ENCODE data around the gene ADAMTS15. TPM values are rescaled to one million over a fixed set of nuclear protein-coding genes. Genes with fewer than 3 reads are reported as not detected.

Gene ADAMTS15
- total RNA-seq, 3 donors from 2014 or later, result 17.9 to 22.6 (median 21.9) TPM

DNA sequence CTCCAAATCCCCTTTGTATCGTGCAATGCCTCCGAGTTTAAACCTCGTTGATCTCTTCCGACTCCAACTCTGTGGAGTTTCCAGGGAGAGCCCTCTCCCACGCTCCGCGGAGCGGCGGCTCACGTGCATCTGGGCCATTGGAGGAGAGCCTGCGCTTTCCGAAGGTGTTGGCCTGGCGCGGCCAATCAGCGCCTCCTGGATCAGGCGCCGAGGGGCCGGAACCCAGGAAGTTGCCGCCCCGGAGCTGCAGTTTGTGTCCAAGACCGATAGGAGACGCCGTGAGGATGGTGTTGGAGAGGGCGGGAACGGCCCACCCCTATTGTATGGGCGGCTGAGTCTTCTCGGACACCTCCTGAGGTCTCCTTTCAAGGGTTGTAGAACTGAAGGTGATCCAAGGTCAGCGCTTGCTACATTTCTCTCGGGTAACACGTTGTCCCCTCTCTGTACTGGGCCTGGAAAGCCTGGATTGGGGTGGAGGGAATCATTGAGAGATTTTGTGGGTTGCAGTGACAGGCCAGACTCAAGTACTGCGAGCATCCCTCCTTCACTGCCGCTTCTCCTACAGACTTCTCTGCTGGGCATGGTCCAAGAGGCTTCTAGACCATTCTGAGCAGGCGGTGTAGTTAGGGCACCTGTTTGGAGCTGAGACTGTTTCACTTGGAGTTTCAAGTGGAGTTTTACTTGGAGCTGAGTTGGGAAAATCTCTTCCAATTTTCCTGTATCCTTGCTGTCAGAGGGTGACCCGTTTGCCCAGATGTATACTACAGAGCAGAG, 1.7 kb downstream of the ADAMTS15 start:
- intact Hi-C loops (cut with DNase I; ENCODE audit: low total_unique reads), result loop anchor here (5.0 kb wide), 1 partner anchor 1708 kb away; no protein-coding TSS in a partner anchor
- no peaks in the 10 kb centered on the region for H3K27me3 ChIP-seq
- peak; percentile 71 to 86 for DNase-seq (ENCODE audit: low spot score in 2 of 2)
- H3K4me1 ChIP-seq, result no peaks in the 10 kb centered on the region
- peak overlapping the region; percentile 77 to 80 for H3K27ac ChIP-seq
- TF ChIP-seq POLR2A (IDR thresholded peaks at IDR 0.05) (no peak), POLR2AphosphoS5 (IDR thresholded peaks at IDR 0.05) (peak; percentile 39 to 64 (median 59))
- TF ChIP-seq, protein P1, sequence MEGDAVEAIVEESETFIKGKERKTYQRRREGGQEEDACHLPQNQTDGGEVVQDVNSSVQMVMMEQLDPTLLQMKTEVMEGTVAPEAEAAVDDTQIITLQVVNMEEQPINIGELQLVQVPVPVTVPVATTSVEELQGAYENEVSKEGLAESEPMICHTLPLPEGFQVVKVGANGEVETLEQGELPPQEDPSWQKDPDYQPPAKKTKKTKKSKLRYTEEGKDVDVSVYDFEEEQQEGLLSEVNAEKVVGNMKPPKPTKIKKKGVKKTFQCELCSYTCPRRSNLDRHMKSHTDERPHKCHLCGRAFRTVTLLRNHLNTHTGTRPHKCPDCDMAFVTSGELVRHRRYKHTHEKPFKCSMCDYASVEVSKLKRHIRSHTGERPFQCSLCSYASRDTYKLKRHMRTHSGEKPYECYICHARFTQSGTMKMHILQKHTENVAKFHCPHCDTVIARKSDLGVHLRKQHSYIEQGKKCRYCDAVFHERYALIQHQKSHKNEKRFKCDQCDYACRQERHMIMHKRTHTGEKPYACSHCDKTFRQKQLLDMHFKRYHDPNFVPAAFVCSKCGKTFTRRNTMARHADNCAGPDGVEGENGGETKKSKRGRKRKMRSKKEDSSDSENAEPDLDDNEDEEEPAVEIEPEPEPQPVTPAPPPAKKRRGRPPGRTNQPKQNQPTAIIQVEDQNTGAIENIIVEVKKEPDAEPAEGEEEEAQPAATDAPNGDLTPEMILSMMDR (IDR thresholded peaks at IDR 0.05), result peak; percentile 72 to 83 (median 75)
- no peaks in the 10 kb centered on the region for H3K9me3 ChIP-seq
- no peaks in the 10 kb centered on the region for H3K36me3 ChIP-seq
- H3K4me3 ChIP-seq, result peak overlapping the region; percentile 61 to 95 (median 69)

GRCh38 chr11:130451231-130452019, 3.0 kb downstream of the ADAMTS15 start:
- peaks cover 0 to 7% of the 10 kb centered on the region in 2 donors for H3K4me1 ChIP-seq

GRCh38 chr11:130452176-130452575, 3.7 kb downstream of the ADAMTS15 start:
- DNase-seq (ENCODE audit: low spot score in 2 of 2), result no peak
- TF ChIP-seq POLR2AphosphoS5 (IDR thresholded peaks at IDR 0.05) (no peak), POLR2A (IDR thresholded peaks at IDR 0.05) (no peak)
- H3K4me3 ChIP-seq, result peak overlapping the region; percentile 61 to 95 (median 69)
- H3K9me3 ChIP-seq, result no peaks in the 10 kb centered on the region
- peak overlapping the region in 1 of 2 donors; percentile 80 for H3K27ac ChIP-seq
- intact Hi-C loops (cut with DNase I; ENCODE audit: low total_unique reads), result loop anchor here (5.0 kb wide), 1 partner anchor 1710 kb away; no protein-coding TSS in a partner anchor
- peaks cover 0 to 7% of the 10 kb centered on the region in 2 donors for H3K4me1 ChIP-seq
- H3K36me3 ChIP-seq, result no peaks in the 10 kb centered on the region
- no peaks in the 10 kb centered on the region for H3K27me3 ChIP-seq

More at GRCh38 chr11:130451231-130452019, 3.0 kb downstream of the ADAMTS15 start:
- Histone ChIP-seq H3K36me3 (no peaks in the 10 kb centered on the region), H3K4me3 (peak overlapping the region; percentile 61 to 95 (median 69)), H3K27ac (peak overlapping the region; percentile 77 to 80), H3K9me3 (no peaks in the 10 kb centered on the region), H3K27me3 (no peaks in the 10 kb centered on the region)
- TF ChIP-seq, protein P1 (IDR thresholded peaks at IDR 0.05), result no peak
- peak in 1 of 3 donors; percentile 18 for TF ChIP-seq POLR2AphosphoS5 (IDR thresholded peaks at IDR 0.05)
- intact Hi-C loops (cut with DNase I; ENCODE audit: low total_unique reads), result loop anchor here (5.0 kb wide), 1 partner anchor 1709 kb away; no protein-coding TSS in a partner anchor
- no peak for DNase-seq (ENCODE audit: low spot score in 2 of 2)

GRCh38 chr11:130452940-130453339, 4.5 kb downstream of the ADAMTS15 start:
- peaks cover 5 to 7% of the 10 kb centered on the region in 2 donors for H3K4me1 ChIP-seq
- intact Hi-C loops (cut with DNase I; ENCODE audit: low total_unique reads), result loop anchor here (5.0 kb wide), 1 partner anchor 1711 kb away; no protein-coding TSS in a partner anchor
- TF ChIP-seq POLR2AphosphoS5 (IDR thresholded peaks at IDR 0.05) (no peak), POLR2A (IDR thresholded peaks at IDR 0.05) (no peak)
- TF ChIP-seq, protein P1 (IDR thresholded peaks at IDR 0.05), result no peak

DNA sequence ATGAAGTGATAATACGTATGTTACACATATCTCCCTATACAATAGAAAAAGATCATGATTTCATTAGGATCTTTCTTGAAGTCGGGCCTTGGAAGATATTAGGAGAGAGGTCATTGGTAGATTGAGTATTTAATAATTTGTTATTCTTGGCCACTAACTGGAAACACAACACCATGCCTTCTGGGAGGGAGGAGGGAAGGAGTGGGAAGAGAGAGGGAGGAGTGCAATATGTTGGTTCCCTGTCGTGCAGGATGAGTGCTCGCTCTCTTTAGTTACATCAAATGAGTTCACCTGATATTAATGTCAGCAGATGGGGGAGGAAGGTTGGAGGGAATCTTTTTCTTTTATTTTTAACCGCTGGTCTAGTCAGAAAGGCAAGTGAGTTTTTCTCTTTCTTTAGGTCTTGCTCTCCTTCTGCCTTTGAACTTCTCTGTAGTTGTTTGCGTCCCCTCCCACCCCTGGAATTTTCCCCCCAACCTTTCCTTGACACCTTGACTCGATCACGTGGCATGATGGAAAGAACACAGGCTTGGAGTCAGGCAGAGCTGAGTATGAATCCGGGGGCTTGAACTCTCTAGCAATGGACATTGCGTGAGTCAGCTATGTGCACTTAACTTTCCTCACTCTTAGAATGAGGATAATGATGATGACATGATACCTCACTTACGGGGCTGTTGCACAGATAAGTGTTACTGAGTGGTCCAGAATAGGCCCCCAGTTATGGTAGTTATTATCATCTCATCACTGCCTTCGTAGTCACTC, 6.2 kb downstream of the ADAMTS15 start:
- no peak for TF ChIP-seq POLR2AphosphoS5 (IDR thresholded peaks at IDR 0.05)
- Histone ChIP-seq H3K27me3 (no peaks in the 10 kb centered on the region), H3K4me3 (peak overlapping the region in 1 of 3 donors; percentile 6), H3K4me1 (peaks cover 5 to 7% of the 10 kb centered on the region in 2 donors), H3K36me3 (no peaks in the 10 kb centered on the region), H3K9me3 (no peaks in the 10 kb centered on the region), H3K27ac (peak overlapping the region in 1 of 2 donors; percentile 66)
- DNase-seq (ENCODE audit: low spot score in 2 of 2), result no peak
- intact Hi-C loops (cut with DNase I; ENCODE audit: low total_unique reads), result loop anchor here (5.0 kb wide), 1 partner anchor 1712 kb away; no protein-coding TSS in a partner anchor

More at GRCh38 chr11:130452940-130453339, 4.5 kb downstream of the ADAMTS15 start:
- H3K36me3 ChIP-seq, result no peaks in the 10 kb centered on the region
- no peak for DNase-seq (ENCODE audit: low spot score in 2 of 2)
- H3K27me3 ChIP-seq, result no peaks in the 10 kb centered on the region
- no peak overlapping the region for H3K27ac ChIP-seq
- peak overlapping the region in 1 of 3 donors; percentile 95 for H3K4me3 ChIP-seq
- H3K9me3 ChIP-seq, result no peaks in the 10 kb centered on the region

Measured in breast epithelium (tissue), 4 donors.